AG04449 (cell line): Measurements from ENCODE around the gene CCDC190.

Experiments
- CTCF ChIA-PET: fragments of 350-600 bp; formaldehyde crosslinking; extraction: SDS; loops from one replicate; lab custom pipeline; 2021; ENCODE audit warnings: antibody characterized with exemption; lab: Yijun Ruan, JAX
- POLR2A ChIA-PET: fragments of 400-600, 350-600 bp; formaldehyde crosslinking; extraction: SDS; loops from one replicate; lab custom pipeline; 2020; ENCODE audit warnings: antibody characterized with exemption, inconsistent platforms; lab: Yijun Ruan, JAX
- DNase-seq: peaks from one replicate; pipeline ENCODE4 v3.0.0-alpha.2; 2010; ENCODE audit warnings: low read depth, low spot score
- H3K4me3 ChIP-seq: 2 replicates; pipeline ENCODE4 v1.5.1; 2011; ENCODE audit warnings: low read depth, mild to moderate bottlenecking, control low read depth, low read length
- TF ChIP-seq, protein P1 (sequence below): IDR thresholded peaks from one replicate; pipeline ENCODE4 v1.5.1; 2011; ENCODE audit warnings: mild to moderate bottlenecking, moderate library complexity, low read length, control low read depth, inconsistent platforms; ENCODE audit not compliant: insufficient read depth; ENCODE audit errors: missing control alignments

Gene CCDC190

DNA sequence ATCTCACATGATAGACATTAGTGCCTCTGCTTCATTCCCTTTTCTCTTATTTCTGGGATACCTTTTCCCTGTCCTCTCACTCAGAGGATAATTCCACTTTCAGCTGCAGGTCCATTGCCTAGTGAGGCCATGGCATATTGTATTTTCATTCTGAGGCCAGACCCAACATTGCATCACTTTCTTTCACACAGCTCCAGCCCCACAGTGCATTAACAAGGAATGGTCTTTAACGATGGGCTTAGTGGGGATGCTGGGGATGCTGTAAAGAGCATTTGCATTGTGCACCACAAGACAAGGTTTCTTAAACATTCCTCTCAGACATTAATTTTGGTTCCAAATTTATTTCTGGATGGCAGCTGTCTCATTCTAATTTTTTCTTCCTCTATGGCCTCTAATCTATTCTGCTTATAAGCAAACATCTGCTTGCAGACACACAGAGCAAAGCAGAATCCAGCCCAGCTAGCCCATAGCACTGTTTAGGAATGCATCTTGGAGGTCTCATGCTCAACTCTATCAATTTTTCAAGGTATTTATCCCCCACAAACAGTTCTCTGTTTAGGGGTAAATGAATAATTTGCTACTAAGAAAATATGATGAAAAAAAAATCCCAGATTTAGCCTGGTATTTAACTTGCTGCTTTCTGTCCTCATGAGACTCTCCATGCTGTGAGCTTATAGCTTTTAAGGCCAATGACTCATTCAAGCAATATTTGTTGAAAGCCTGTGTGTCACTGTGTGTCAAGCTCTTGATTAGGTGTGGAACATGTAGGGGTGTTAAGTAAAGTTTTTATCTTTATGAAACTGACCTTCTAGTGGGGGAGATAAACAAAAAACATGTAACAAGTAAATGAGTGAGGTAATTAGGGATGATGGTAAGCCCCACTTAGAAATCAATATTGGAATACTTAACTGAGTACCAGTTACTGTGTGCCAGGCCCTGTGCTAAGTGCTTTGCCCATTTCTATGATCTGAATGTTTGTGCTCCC, 44.5 kb upstream of the CCDC190 start:
- ChIA-PET CTCF (interaction anchor here (1.1 to 2.6 kb wide), 5 partner anchors 10 to 269 kb away, joined by 3 to 16 read pairs (median 5); partner anchors contain the start of gene RGS4), POLR2A (interaction anchor here (0.6 to 1.0 kb wide), 2 partner anchors 20 to 33 kb away, joined by 3 to 4 read pairs; no protein-coding TSS in a partner anchor)
- TF ChIP-seq, protein P1, sequence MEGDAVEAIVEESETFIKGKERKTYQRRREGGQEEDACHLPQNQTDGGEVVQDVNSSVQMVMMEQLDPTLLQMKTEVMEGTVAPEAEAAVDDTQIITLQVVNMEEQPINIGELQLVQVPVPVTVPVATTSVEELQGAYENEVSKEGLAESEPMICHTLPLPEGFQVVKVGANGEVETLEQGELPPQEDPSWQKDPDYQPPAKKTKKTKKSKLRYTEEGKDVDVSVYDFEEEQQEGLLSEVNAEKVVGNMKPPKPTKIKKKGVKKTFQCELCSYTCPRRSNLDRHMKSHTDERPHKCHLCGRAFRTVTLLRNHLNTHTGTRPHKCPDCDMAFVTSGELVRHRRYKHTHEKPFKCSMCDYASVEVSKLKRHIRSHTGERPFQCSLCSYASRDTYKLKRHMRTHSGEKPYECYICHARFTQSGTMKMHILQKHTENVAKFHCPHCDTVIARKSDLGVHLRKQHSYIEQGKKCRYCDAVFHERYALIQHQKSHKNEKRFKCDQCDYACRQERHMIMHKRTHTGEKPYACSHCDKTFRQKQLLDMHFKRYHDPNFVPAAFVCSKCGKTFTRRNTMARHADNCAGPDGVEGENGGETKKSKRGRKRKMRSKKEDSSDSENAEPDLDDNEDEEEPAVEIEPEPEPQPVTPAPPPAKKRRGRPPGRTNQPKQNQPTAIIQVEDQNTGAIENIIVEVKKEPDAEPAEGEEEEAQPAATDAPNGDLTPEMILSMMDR, result no peak
- no peak overlapping the region for H3K4me3 ChIP-seq
- peak; percentile 67 for DNase-seq

DNA sequence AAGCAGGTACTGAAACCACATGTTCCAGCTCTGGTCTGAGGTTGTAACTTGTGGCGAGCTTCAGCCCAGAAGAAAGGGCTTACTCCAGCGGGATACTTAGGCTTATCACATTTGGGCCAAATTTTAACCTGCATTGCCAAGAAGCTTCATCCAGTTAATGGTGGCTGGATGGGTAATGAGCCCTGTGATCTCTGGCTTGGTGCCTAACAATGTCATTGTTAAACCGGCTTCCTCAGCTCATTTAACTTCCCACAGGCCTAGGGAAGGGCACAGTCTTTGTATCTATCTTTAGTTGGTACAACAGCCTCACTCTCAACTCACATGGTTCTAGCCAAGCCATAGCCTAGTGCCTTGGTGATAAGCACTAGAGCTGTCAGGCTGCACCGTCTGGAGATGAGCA, 43.6 kb upstream of the CCDC190 start:
- no peak overlapping the region for H3K4me3 ChIP-seq
- DNase-seq, result no peak
- POLR2A ChIA-PET, result no interaction called here
- CTCF ChIA-PET, result interaction anchor here (1.2 to 3.5 kb wide), 4 partner anchors 10 to 270 kb away, joined by 4 to 17 read pairs (median 12); partner anchors contain the start of gene RGS4
- TF ChIP-seq, protein P1, result no peak

DNA sequence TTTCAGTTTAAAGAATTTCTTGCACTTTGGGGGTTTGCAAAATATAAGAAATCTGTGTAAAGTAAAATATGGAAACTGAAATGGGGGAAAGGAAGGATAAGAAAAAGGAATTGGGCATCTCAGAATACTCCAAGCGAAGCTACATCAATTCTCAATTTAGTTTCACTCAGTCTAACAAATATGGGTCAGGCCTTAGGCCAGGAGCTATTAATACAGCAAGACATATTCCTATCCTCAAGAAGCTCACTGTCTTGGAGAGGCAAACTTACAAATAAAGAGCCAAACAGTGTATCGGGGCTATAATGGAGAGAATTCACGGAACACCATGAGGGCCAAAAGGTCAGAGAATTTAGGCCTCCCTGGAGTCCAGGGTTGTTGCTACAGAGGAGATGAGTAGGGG, 43.0 kb upstream of the CCDC190 start:
- ChIA-PET POLR2A (no interaction called here), CTCF (interaction anchor here (1.1 to 3.5 kb wide), 4 partner anchors 25 to 271 kb away, joined by 3 to 17 read pairs (median 12); partner anchors contain the start of gene RGS4)
- DNase-seq, result no peak
- no peak overlapping the region for H3K4me3 ChIP-seq
- TF ChIP-seq, protein P1, result no peak

DNA sequence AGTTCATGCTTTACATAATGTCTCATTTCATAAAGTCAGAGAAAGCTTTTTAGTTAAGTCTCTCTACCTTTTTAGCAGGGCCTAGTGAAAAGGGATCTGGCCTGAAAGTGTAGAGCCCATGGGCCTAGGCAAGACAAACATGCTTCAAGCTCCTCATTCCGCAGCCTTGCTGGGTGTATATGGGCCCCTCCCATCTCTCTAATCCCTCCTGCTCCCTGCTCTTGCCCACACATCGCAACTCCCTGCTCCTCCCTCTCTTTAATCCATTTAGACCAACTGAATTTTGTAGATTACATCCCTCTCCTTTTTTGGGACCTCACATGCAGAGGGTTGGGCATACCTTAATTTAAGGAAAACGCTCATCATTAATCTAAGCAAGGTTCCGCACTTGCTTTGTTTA, 42.3 kb upstream of the CCDC190 start:
- ChIA-PET POLR2A (interaction anchor here (1.7 to 2.4 kb wide), 2 partner anchors 53 to 166 kb away, joined by 3 to 13 read pairs; partner anchors contain the start of gene RGS4), CTCF (interaction anchor here (1.1 to 3.5 kb wide), 5 partner anchors 24 to 413 kb away, joined by 3 to 17 read pairs (median 6); no protein-coding TSS in a partner anchor)
- no peak overlapping the region for H3K4me3 ChIP-seq
- TF ChIP-seq, protein P1, result no peak
- DNase-seq, result no peak

DNA sequence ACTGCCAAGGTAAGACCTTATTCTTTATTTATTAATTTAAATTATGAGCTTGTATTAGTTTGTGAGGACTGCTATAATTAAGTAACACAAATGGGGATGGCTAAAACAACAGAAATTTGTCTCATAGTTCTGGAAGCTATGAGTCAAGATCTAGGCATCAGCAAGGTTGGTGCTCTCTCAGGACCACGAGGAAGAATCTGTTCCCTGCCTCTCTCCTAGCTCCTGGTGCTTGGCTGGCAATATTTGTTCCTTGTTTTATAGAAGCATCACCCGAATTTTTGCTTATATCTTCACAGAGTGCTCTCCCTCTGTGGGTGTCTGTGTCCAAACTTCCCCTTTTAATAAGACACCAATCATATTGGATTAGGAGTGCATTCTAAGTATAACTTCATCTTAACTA, 41.4 kb upstream of the CCDC190 start:
- CTCF ChIA-PET, result interaction anchor here (0.7 to 3.5 kb wide), 7 partner anchors 24 to 413 kb away, joined by 3 to 17 read pairs (median 6); partner anchors contain the start of gene RGS4
- TF ChIP-seq, protein P1, result no peak
- POLR2A ChIA-PET, result interaction anchor here (1.7 to 2.4 kb wide), 2 partner anchors 54 to 167 kb away, joined by 3 to 13 read pairs; partner anchors contain the start of gene RGS4
- H3K4me3 ChIP-seq, result no peak overlapping the region
- DNase-seq, result no peak
